HepG2 (cell line): ENCODE measurements around the gene UCKL1. TPM values are rescaled to one million over a fixed set of nuclear protein-coding genes. Genes with fewer than 3 reads are reported as not detected.
A peak's percentile ranks its signal among the peaks of the same experiment; 100 is the strongest.

Experiments
- EZH2 ChIP-seq: conservative IDR thresholded peaks from 2 replicates; pipeline ENCODE4 v1.6.1; 2012; ENCODE audit warnings: mild to moderate bottlenecking, low read depth, low read length, moderate library complexity
- MAFG ChIP-seq: sonication (generic); formaldehyde crosslinking; IDR thresholded peaks from 2 replicates; pipeline ENCODE4 v1.5.1; 2020; ENCODE audit warnings: mild to moderate bottlenecking, missing genetic modification reagents
- SNRNP70 ChIP-seq: fragments of 200-400 bp; formaldehyde crosslinking; IDR thresholded peaks from 2 replicates; pipeline ENCODE4 v1.6.1; 2017; ENCODE audit warnings: mild to moderate bottlenecking, low read depth, low read length, moderate library complexity
- ZNF292 ChIP-seq: sonication (generic); formaldehyde crosslinking; IDR thresholded peaks from 2 replicates; pipeline ENCODE4 v1.8.1; 2022; ENCODE audit warnings: mild to moderate bottlenecking, low read depth, missing genetic modification reagents, borderline replicate concordance
- ZNF30 ChIP-seq: sonication (generic); formaldehyde crosslinking; IDR thresholded peaks from 2 replicates; pipeline ENCODE4 v1.5.0; 2020; ENCODE audit warnings: mild to moderate bottlenecking, missing genetic modification reagents
- ZNF326 ChIP-seq: sonication (generic); formaldehyde crosslinking; IDR thresholded peaks from 2 replicates; pipeline ENCODE4 v1.4.0; 2020; ENCODE audit warnings: missing genetic modification reagents, borderline replicate concordance
- ZNF430 ChIP-seq: sonication (generic); formaldehyde crosslinking; IDR thresholded peaks from 2 replicates; pipeline ENCODE4 v1.9.0; 2021; ENCODE audit warnings: mild to moderate bottlenecking, missing genetic modification reagents
- ZNF616 ChIP-seq: sonication (generic); formaldehyde crosslinking; IDR thresholded peaks from 2 replicates; pipeline ENCODE4 v1.5.0; 2020; ENCODE audit warnings: low read depth, mild to moderate bottlenecking, missing genetic modification reagents
- polyA plus RNA-seq, 8 experiments: library from polyadenylated mRNA; depleted of rRNA in 3 of 8; stranded (reverse) in 7 of 8; unstranded in 1 of 8; fragments of >200 nt; fragmentation: Illumina TruSeq in 4 of 8; extraction: Trizol in 4 of 8; gene quantifications; 2 replicates each; pipeline versions ENCODE4 v1.2.1 to v1.2.3, GENCODE V29; 2011 to 2016; ENCODE audit warnings: low read depth in 4 of 8, missing spikeins in 1 of 8, mixed read lengths in 1 of 8; ENCODE audit not compliant: insufficient read depth in 1 of 8
- total RNA-seq, 5 experiments: library from RNA; depleted of rRNA; stranded (reverse); fragments of >200 nt; fragmentation: Illumina TruSeq; extraction: Trizol; gene quantifications; 2 replicates each; pipeline ENCODE4 v1.2.3, GENCODE V29; 2016; ENCODE audit warnings: low read depth in 1 of 5
- TF ChIP-seq, protein P1 (sequence below): sonication (generic); formaldehyde crosslinking; IDR thresholded peaks from 2 replicates; pipeline ENCODE4 v1.5.0; 2020; ENCODE audit warnings: mild to moderate bottlenecking, missing genetic modification reagents, moderate library complexity
- TF ChIP-seq, protein P2 (sequence below): sonication (generic); formaldehyde crosslinking; IDR thresholded peaks from 2 replicates; pipeline ENCODE4 v1.4.0; 2020; ENCODE audit warnings: missing genetic modification reagents
- TF ChIP-seq, protein P3 (sequence below): IDR thresholded peaks from 2 replicates; pipeline ENCODE4 v1.6.1; 2016
- TF ChIP-seq, protein P4 (sequence below): sonication (generic); formaldehyde crosslinking; IDR thresholded peaks from 2 replicates; pipeline ENCODE4 v1.4.0; 2020; ENCODE audit warnings: missing genetic modification reagents
- TF ChIP-seq, protein P5 (sequence below): IDR thresholded peaks from 2 replicates; pipeline ENCODE4 v1.6.1; 2018; ENCODE audit warnings: missing genetic modification reagents

UCKL1 gene
- total and polyA plus RNA-seq, 2 of the 13 experiments (the other 11 are each of a cell fraction or from before 2014, with no cell fraction given): 50.2 to 126 TPM

DNA sequence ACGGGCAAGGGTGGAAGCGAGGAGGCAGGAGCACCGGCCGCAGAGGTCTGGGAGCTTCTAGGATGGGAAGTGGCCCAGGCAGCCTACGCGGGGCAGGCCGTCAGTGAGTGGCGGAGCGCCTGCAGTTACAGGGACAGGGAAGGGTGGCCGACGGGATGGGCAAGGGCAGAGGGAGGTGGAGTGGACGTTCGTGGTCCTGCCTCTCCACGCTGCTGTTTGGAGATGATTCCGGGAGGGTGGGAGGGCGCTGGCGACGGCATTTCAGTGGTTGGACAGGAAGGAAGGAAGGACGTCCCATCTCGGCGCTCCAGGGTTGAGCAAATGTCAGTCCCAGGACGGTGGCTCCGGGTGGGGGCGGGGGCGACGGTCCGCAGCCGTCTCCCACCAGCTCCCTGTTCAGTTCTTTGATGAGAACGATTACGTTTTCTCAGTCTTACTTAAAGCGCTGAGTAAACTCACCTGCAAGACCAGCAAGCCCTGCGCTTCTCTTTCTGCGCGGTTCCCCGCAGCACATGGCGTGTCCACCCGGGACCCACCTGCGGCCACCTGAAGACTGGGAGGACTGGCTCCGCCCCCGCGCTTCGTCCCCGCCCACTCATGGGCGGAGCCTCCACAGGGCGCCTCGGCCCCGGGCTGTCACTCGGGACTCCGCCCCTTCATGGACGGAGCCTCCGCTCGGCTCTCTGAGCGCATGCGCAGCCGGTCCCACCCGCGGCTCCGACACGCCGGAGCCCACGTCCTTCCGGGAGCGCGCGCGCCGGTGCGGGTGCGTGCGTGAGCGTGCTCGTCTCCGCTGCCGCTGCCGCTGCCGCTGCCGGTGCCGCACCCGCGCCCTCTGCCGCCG is 61.6 kb downstream of the UCKL1 start, which contains the start of gene DNAJC5 (continued):
- TF ChIP-seq, protein P1, sequence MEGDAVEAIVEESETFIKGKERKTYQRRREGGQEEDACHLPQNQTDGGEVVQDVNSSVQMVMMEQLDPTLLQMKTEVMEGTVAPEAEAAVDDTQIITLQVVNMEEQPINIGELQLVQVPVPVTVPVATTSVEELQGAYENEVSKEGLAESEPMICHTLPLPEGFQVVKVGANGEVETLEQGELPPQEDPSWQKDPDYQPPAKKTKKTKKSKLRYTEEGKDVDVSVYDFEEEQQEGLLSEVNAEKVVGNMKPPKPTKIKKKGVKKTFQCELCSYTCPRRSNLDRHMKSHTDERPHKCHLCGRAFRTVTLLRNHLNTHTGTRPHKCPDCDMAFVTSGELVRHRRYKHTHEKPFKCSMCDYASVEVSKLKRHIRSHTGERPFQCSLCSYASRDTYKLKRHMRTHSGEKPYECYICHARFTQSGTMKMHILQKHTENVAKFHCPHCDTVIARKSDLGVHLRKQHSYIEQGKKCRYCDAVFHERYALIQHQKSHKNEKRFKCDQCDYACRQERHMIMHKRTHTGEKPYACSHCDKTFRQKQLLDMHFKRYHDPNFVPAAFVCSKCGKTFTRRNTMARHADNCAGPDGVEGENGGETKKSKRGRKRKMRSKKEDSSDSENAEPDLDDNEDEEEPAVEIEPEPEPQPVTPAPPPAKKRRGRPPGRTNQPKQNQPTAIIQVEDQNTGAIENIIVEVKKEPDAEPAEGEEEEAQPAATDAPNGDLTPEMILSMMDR (CRISPR knock-in tag): no peak
- TF ChIP-seq, protein P2, sequence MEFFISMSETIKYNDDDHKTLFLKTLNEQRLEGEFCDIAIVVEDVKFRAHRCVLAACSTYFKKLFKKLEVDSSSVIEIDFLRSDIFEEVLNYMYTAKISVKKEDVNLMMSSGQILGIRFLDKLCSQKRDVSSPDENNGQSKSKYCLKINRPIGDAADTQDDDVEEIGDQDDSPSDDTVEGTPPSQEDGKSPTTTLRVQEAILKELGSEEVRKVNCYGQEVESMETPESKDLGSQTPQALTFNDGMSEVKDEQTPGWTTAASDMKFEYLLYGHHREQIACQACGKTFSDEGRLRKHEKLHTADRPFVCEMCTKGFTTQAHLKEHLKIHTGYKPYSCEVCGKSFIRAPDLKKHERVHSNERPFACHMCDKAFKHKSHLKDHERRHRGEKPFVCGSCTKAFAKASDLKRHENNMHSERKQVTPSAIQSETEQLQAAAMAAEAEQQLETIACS (CRISPR knock-in tag): peak; percentile 98
- TF ChIP-seq ZNF292: peak; percentile 47; the same call in 1 of the 2 replicates
- TF ChIP-seq, protein P3, sequence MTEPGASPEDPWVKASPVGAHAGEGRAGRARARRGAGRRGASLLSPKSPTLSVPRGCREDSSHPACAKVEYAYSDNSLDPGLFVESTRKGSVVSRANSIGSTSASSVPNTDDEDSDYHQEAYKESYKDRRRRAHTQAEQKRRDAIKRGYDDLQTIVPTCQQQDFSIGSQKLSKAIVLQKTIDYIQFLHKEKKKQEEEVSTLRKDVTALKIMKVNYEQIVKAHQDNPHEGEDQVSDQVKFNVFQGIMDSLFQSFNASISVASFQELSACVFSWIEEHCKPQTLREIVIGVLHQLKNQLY: no peak
- TF ChIP-seq, protein P4, sequence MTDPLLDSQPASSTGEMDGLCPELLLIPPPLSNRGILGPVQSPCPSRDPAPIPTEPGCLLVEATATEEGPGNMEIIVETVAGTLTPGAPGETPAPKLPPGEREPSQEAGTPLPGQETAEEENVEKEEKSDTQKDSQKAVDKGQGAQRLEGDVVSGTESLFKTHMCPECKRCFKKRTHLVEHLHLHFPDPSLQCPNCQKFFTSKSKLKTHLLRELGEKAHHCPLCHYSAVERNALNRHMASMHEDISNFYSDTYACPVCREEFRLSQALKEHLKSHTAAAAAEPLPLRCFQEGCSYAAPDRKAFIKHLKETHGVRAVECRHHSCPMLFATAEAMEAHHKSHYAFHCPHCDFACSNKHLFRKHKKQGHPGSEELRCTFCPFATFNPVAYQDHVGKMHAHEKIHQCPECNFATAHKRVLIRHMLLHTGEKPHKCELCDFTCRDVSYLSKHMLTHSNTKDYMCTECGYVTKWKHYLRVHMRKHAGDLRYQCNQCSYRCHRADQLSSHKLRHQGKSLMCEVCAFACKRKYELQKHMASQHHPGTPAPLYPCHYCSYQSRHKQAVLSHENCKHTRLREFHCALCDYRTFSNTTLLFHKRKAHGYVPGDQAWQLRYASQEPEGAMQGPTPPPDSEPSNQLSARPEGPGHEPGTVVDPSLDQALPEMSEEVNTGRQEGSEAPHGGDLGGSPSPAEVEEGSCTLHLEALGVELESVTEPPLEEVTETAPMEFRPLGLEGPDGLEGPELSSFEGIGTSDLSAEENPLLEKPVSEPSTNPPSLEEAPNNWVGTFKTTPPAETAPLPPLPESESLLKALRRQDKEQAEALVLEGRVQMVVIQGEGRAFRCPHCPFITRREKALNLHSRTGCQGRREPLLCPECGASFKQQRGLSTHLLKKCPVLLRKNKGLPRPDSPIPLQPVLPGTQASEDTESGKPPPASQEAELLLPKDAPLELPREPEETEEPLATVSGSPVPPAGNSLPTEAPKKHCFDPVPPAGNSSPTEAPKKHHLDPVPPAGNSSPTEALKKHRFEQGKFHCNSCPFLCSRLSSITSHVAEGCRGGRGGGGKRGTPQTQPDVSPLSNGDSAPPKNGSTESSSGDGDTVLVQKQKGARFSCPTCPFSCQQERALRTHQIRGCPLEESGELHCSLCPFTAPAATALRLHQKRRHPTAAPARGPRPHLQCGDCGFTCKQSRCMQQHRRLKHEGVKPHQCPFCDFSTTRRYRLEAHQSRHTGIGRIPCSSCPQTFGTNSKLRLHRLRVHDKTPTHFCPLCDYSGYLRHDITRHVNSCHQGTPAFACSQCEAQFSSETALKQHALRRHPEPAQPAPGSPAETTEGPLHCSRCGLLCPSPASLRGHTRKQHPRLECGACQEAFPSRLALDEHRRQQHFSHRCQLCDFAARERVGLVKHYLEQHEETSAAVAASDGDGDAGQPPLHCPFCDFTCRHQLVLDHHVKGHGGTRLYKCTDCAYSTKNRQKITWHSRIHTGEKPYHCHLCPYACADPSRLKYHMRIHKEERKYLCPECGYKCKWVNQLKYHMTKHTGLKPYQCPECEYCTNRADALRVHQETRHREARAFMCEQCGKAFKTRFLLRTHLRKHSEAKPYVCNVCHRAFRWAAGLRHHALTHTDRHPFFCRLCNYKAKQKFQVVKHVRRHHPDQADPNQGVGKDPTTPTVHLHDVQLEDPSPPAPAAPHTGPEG (CRISPR knock-in tag): peak; percentile 61; the same call in 1 of the 2 replicates
- TF ChIP-seq ZNF326 (CRISPR knock-in tag): peak; percentile 93; the same call in 1 of the 2 replicates
- TF ChIP-seq SNRNP70: no peak
- TF ChIP-seq MAFG (CRISPR knock-in tag): no peak
- peak; percentile 92 for TF ChIP-seq ZNF430 (CRISPR knock-in tag)
- TF ChIP-seq EZH2: no peak
- 0 out of 2 replicates have a peak, but pooled peaks have one; percentile 54 for TF ChIP-seq ZNF30
- peak; percentile 69; the same call in 1 of the 2 replicates for TF ChIP-seq ZNF616 (CRISPR knock-in tag)
- TF ChIP-seq, protein P5, sequence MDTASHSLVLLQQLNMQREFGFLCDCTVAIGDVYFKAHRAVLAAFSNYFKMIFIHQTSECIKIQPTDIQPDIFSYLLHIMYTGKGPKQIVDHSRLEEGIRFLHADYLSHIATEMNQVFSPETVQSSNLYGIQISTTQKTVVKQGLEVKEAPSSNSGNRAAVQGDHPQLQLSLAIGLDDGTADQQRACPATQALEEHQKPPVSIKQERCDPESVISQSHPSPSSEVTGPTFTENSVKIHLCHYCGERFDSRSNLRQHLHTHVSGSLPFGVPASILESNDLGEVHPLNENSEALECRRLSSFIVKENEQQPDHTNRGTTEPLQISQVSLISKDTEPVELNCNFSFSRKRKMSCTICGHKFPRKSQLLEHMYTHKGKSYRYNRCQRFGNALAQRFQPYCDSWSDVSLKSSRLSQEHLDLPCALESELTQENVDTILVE (CRISPR knock-in tag): peak; percentile 80; the same call in 1 of the 2 replicates
